Coronary artery (tissue), 2 donors: ENCODE results near the gene FGGY.
"Not testable (repeated sequence)": the region's sequence is repeated elsewhere in the genome, so short reads cannot be mapped to it uniquely, and the experiment has no call there.

Source experiments
- DNase-seq: peaks from one replicate; pipeline ENCODE4 v3.0.0-alpha.2; 2017; ENCODE audit warnings: low spot score
- H3K27ac ChIP-seq, 2 donors: fragments of 200-600 bp; sonication (generic); one replicate each; pipeline ENCODE4 v1.5.1; 2016 to 2019
- H3K4me3 ChIP-seq: fragments of 200-600 bp; sonication (generic); 2 replicates; pipeline ENCODE4 v1.5.1; 2016; ENCODE audit warnings: mild to moderate bottlenecking, moderate library complexity
- TF ChIP-seq, protein P1 (sequence below): fragments of 200-600 bp; sonication (generic); IDR thresholded peaks from one replicate; pipeline ENCODE4 v1.5.1; 2019; ENCODE audit warnings: antibody characterized with exemption

The FGGY gene

DNA sequence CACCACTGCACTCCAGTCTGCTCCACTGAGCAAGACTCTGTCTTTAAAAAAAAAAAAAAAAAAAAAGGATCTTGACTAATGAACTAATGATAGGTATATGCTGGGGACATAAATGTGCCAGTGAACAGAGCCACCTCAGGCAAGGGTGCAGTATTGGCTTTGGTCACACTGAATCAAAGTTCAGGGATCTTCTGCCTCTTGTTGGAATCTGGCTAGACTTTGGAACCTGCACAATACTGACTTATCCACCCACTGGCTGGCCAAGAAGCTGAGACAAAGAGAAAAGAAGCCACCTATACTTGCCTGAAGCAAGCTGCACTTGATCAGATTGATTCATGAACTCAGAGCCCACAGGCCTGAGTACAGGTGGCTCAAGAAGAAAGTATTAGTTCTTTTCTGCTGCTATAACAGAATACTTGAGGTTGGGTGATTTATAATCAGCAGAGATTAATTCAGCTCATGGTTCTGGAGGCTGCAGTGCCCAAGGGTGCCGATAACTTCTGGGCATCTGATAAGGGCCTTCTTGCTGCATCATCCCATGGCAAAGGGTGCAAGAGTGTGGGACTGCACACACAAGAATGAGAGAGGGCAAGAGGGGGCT, 172.0 kb downstream of the FGGY start:
- TF ChIP-seq, protein P1, sequence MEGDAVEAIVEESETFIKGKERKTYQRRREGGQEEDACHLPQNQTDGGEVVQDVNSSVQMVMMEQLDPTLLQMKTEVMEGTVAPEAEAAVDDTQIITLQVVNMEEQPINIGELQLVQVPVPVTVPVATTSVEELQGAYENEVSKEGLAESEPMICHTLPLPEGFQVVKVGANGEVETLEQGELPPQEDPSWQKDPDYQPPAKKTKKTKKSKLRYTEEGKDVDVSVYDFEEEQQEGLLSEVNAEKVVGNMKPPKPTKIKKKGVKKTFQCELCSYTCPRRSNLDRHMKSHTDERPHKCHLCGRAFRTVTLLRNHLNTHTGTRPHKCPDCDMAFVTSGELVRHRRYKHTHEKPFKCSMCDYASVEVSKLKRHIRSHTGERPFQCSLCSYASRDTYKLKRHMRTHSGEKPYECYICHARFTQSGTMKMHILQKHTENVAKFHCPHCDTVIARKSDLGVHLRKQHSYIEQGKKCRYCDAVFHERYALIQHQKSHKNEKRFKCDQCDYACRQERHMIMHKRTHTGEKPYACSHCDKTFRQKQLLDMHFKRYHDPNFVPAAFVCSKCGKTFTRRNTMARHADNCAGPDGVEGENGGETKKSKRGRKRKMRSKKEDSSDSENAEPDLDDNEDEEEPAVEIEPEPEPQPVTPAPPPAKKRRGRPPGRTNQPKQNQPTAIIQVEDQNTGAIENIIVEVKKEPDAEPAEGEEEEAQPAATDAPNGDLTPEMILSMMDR = no peak
- DNase-seq = no peak
- Histone ChIP-seq H3K4me3 (no peak overlapping the region), H3K27ac (no peak overlapping the region)

DNA sequence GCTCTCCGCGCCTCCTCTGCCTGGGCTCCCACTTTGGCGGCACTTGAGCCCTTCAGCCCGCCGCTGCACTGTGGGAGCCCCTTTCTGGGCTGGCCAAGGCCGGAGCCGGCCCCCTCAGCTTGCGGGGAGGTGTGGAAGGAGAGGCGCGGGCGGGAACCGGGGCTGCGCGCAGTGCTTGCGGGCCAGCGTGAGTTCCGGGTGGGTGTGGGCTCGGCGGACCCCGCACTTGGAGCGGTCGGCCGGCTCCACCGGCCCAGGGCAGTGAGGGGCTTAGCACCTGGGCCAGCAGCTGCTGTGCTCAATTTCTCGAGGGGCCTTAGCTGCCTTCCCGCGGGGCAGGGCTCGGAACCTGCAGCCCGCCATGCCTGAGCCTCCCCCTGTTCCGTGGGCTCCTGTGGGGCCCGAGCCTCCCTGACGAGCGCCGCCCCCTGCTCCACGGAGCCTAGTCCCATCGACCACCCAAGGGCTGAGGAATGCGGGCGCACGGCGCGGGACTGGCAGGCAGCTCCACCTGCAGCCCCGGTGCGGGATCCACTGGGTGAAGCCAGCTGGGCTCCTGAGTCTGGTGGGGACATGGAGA, 175.2 kb downstream of the FGGY start:
- not testable (repeated sequence) for H3K27ac ChIP-seq, DNase-seq, H3K4me3 ChIP-seq

DNA sequence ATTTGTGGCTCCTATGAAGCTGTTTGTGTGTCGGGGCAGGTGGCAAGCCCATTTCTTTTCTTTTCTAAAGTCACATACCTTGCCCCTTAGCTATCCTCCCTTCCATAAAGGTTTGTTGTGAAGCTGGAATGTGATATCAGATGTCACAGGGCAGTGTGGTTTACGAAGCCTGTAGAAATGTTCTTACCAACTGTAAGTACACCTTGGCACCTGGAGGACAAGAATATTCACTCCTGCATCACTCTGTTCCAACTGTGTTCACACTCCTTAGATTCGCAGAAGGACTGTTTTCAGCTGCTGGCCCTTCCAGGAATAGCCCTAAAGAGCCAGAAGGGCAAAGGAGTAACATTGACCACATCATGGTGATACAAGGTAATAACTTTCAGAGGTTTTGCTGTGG, 176.9 kb downstream of the FGGY start:
- no peak overlapping the region for H3K4me3 ChIP-seq
- no peak for DNase-seq
- H3K27ac ChIP-seq = no peak overlapping the region
- TF ChIP-seq, protein P1 = no peak

DNA sequence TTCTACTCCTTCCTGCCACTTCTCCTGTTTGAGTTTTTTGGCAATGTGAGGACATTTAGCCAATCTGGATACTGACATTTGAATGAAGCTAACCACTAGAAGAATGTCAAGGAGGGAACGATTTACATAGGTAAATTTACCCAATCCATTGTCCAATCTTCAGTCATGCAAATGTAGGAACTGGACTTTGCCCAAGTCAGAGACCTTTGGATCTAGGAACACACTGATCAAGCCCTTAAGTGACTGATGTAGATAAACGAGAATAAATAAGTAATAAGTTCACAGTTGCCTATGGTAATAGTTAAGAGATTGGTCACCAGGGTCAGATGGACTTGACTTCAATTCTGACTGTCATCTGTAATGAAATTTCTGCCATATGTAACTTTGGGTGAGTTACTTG, 177.6 kb downstream of the FGGY start:
- TF ChIP-seq, protein P1 = no peak
- Histone ChIP-seq H3K4me3 (no peak overlapping the region), H3K27ac (no peak overlapping the region)
- DNase-seq = no peak

DNA sequence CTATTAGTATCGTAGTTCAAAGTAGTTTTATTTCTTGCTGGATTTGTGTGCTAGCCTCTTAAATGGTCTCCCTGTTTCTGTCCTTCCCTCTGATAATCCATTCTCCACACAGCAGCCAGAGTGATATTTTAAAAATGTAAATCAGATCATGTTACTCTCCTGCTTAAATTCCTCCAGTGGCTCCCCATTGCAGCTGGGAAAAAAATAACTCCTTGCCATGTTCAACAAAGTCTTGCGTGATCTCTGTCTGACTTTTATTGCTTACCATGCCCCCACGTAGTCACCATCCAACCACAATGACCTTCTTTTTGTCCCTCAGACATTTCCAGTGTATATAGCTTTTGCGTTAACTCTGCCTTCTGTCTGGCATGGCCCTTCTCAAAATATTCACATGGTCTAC, 178.8 kb downstream of the FGGY start:
- H3K27ac ChIP-seq = no peak overlapping the region
- TF ChIP-seq, protein P1 = no peak
- DNase-seq = no peak
- H3K4me3 ChIP-seq = no peak overlapping the region

DNA sequence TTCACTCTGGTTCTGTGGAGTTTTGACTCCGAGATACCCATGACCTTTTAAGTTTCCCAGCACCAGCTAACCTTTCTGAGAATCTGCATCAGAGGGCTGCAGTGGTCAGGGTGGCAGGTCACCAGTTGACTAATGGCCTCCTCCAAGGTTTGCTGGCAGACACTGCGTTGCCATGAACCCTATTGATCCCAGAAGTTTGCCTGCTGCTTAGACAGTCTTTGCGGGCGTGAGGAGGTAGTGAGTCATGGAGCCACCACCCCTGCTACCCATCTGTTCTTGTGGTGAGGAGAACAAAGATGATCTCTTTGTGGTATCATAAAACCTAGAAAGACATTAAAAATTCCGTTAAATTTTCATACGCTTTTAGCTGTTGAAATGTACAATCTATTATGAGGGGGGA, 180.4 kb downstream of the FGGY start:
- TF ChIP-seq, protein P1 = no peak
- no peak for DNase-seq
- Histone ChIP-seq H3K4me3 (no peak overlapping the region), H3K27ac (no peak overlapping the region)

DNA sequence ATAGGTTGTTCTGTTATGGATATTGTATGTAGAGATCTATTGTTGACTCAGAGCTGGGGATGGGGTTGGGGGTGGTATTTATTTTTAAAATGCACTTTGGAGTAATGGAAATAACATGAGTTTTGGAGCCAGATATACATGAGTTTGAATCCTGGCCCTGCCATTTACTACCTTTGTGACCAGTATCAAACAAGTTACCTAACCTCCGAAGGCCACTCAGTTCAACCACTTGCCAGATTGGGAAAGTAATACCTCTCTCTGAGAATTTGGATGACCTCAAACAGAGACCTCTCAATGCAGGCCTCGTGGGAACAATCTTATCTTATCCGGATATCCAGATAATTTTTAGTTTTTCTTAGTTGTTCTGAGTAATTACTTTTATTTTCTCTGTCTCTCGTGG, 181.0 kb downstream of the FGGY start:
- DNase-seq = no peak
- Histone ChIP-seq H3K4me3 (no peak overlapping the region), H3K27ac (no peak overlapping the region)
- TF ChIP-seq, protein P1 = no peak
